GM23338 (cell line): ENCODE data around the gene RHOBTB3. TPM values are rescaled to one million over a fixed set of nuclear protein-coding genes. Genes with fewer than 3 reads are reported as not detected.

Experiments used
- ATAC-seq: fragments of 200-7000 bp; cut with Tn5 transposase; 3 replicates; pipeline ENCODE4 v1.9.1; 2020
- DNase-seq: peaks from one replicate; pipeline ENCODE4 v3.0.0-alpha.2; 2015; ENCODE audit warnings: low spot score
- H2AFZ ChIP-seq: fragments of 200-600 bp; sonication (generic); 2 replicates; pipeline ENCODE4 v1.8.0; 2016; ENCODE audit warnings: antibody characterized with exemption, mild to moderate bottlenecking, moderate library complexity
- H3F3A ChIP-seq: fragments of 200-600 bp; sonication (generic); replicated peaks from 2 replicates; pipeline ENCODE4 v1.8.0; 2017; ENCODE audit warnings: antibody characterized with exemption, mixed run types, low read depth
- H3K27ac ChIP-seq: fragments of 200-600 bp; sonication (generic); 2 replicates; pipeline ENCODE4 v1.6.1; 2016; ENCODE audit warnings: low read depth
- H3K27me3 ChIP-seq: fragments of 200-600 bp; sonication (generic); 2 replicates; pipeline ENCODE4 v1.8.0; 2016; ENCODE audit warnings: mild to moderate bottlenecking, mixed run types, moderate library complexity; ENCODE audit not compliant: insufficient read depth
- H3K36me3 ChIP-seq: fragments of 200-600 bp; sonication (generic); 2 replicates; pipeline ENCODE4 v1.8.0; 2016; ENCODE audit warnings: mild to moderate bottlenecking; ENCODE audit not compliant: insufficient read depth
- H3K4me1 ChIP-seq: fragments of 200-600 bp; sonication (generic); 2 replicates; pipeline ENCODE4 v1.8.0; 2016; ENCODE audit warnings: mild to moderate bottlenecking, moderate library complexity; ENCODE audit not compliant: insufficient read depth
- H3K4me2 ChIP-seq: fragments of 200-600 bp; sonication (generic); 2 replicates; pipeline ENCODE4 v1.7.1; 2017; ENCODE audit warnings: mixed run types
- H3K4me3 ChIP-seq: fragments of 200-600 bp; sonication (generic); 2 replicates; pipeline ENCODE4 v1.6.1; 2016; ENCODE audit warnings: mixed run types
- H3K79me2 ChIP-seq: fragments of 200-600 bp; sonication (generic); replicated peaks from 2 replicates; pipeline ENCODE4 v1.8.0; 2017; ENCODE audit warnings: mild to moderate bottlenecking; ENCODE audit not compliant: insufficient read depth
- H3K9me2 ChIP-seq: fragments of 200-600 bp; sonication (generic); 2 replicates; pipeline ENCODE4 v1.8.0; 2017; ENCODE audit not compliant: insufficient read depth
- H4K20me1 ChIP-seq: fragments of 200-600 bp; sonication (generic); replicated peaks from 2 replicates; pipeline ENCODE4 v1.8.0; 2017; ENCODE audit warnings: mild to moderate bottlenecking; ENCODE audit not compliant: insufficient read depth
- H3K27ac Mint-ChIP-seq: 2 replicates; pipeline ENCODE4 v1.8.0; 2020; ENCODE audit warnings: inconsistent platforms, mild to moderate bottlenecking, moderate library complexity, mixed read lengths
- H3K27me3 Mint-ChIP-seq: 3 replicates; pipeline ENCODE4 v1.8.0; 2022; ENCODE audit warnings: low read depth, mild to moderate bottlenecking, moderate library complexity, mixed read lengths, inconsistent platforms; ENCODE audit not compliant: insufficient read depth, poor library complexity
- H3K36me3 Mint-ChIP-seq: 3 replicates; pipeline ENCODE4 v1.8.0; 2021; ENCODE audit warnings: low read depth, mild to moderate bottlenecking, inconsistent platforms, moderate library complexity, mixed read lengths
- H3K4me1 Mint-ChIP-seq: 3 replicates; pipeline ENCODE4 v1.8.0; 2020; ENCODE audit warnings: mild to moderate bottlenecking, inconsistent platforms, mixed read lengths
- H3K4me3 Mint-ChIP-seq: 3 replicates; pipeline ENCODE4 v1.8.0; 2021; ENCODE audit warnings: moderate library complexity, mild to moderate bottlenecking, inconsistent platforms, mixed read lengths
- H3K9me3 Mint-ChIP-seq: 3 replicates; pipeline ENCODE4 v1.8.0; 2020; ENCODE audit warnings: moderate library complexity, mild to moderate bottlenecking, inconsistent platforms, mixed read lengths
- CTCF ChIP-seq, 2 experiments: fragments of 200-600 bp in 1 of 2; sonication (generic) in 1 of 2; conservative IDR thresholded peaks; 2 replicates each; pipeline versions ENCODE4 v1.5.1 to v1.6.1; 2016 to 2017; ENCODE audit warnings: antibody characterized with exemption in 2 of 2, low read depth in 2 of 2, mild to moderate bottlenecking in 2 of 2, moderate library complexity in 1 of 2
- ETS1 ChIP-seq: IDR thresholded peaks from 2 replicates; pipeline ENCODE4 v1.6.1; 2016; ENCODE audit warnings: antibody characterized with exemption
- EZH2 ChIP-seq: fragments of 200-600 bp; sonication (generic); IDR thresholded peaks from one replicate; pipeline ENCODE4 v1.8.0; 2017; ENCODE audit warnings: antibody characterized with exemption, mild to moderate bottlenecking, low read depth; ENCODE audit not compliant: unreplicated experiment
- EZH2phosphoT487 ChIP-seq: fragments of 200-600 bp; sonication (generic); IDR thresholded peaks from one replicate; pipeline ENCODE4 v1.8.1; 2018; ENCODE audit warnings: antibody characterized with exemption; ENCODE audit not compliant: unreplicated experiment
- JUNB ChIP-seq: IDR thresholded peaks from one replicate; pipeline ENCODE4 v1.6.1; 2016; ENCODE audit warnings: antibody characterized with exemption; ENCODE audit not compliant: unreplicated experiment
- REST ChIP-seq: IDR thresholded peaks from one replicate; pipeline ENCODE4 v1.6.1; 2018; ENCODE audit warnings: antibody characterized with exemption; ENCODE audit not compliant: unreplicated experiment
- STAT1 ChIP-seq: IDR thresholded peaks from one replicate; pipeline ENCODE4 v1.6.1; 2016; ENCODE audit warnings: antibody characterized with exemption; ENCODE audit not compliant: unreplicated experiment
- ZNF114 ChIP-seq: fragments of 250-450 bp; sonication (Bioruptor Pico); IDR thresholded peaks from 2 replicates; pipeline ENCODE4 v1.5.0; 2020; ENCODE audit warnings: mild to moderate bottlenecking, moderate library complexity
- ZNF331 ChIP-seq: fragments of 250-450 bp; sonication (Bioruptor Pico); IDR thresholded peaks from 2 replicates; pipeline ENCODE4 v1.5.0; 2020; ENCODE audit warnings: low read depth, mild to moderate bottlenecking, moderate library complexity
- ZNF462 ChIP-seq: fragments of 250-450 bp; sonication (Bioruptor Pico); IDR thresholded peaks from 2 replicates; pipeline ENCODE4 v1.5.0; 2020; ENCODE audit warnings: mild to moderate bottlenecking, moderate library complexity
- polyA plus RNA-seq: library from polyadenylated mRNA; unstranded; fragments of >200 nt; fragmentation: Nextera tagmentation; extraction: Ambion mirVana; gene quantifications from 2 replicates; pipeline ENCODE4 v1.2.1, GENCODE V29; 2016
- total RNA-seq: library from RNA; depleted of rRNA; stranded (reverse); fragments of >200 nt; shearing (Covaris generic); gene quantifications from 2 replicates; pipeline ENCODE4 v1.2.3, GENCODE V29; 2014

Gene RHOBTB3
- total and polyA plus RNA-seq, 2 experiments from 2014 or later: 10.0 to 13.4 TPM

- TF ChIP-seq ETS1 (no peak), REST (no peak), ZNF331 (no peak), JUNB (no peak), EZH2phosphoT487 (no peak), CTCF (conservative IDR thresholded peaks at IDR 0.05; ENCODE audit: low read depth in 2 of 2) (no peak), STAT1 (no peak), ZNF462 (no peak), ZNF114 (CRISPR knock-in tag) (no peak), EZH2 (no peak)
- peaks cover 36% of the 10 kb centered on the region for H3K4me1 ChIP-seq
- DNase-seq (no peak), ATAC-seq (no peak)
- H3K27ac ChIP-seq: no peak overlapping the region
- H3K79me2 ChIP-seq: no peaks in the 10 kb centered on the region
- H3K27me3 Mint-ChIP-seq: peaks cover 15% of the 10 kb centered on the region
- no peak overlapping the region for H2AFZ ChIP-seq
- no peaks in the 10 kb centered on the region for H3K9me2 ChIP-seq
- H3K4me3 ChIP-seq: no peak overlapping the region
- peaks cover 42% of the 10 kb centered on the region for H3K27me3 ChIP-seq
- H3K9me3 Mint-ChIP-seq: no peaks in the 10 kb centered on the region
- no peaks in the 10 kb centered on the region for H3F3A ChIP-seq
- no peaks in the 10 kb centered on the region for H4K20me1 ChIP-seq
- peaks cover 63% of the 10 kb centered on the region for H3K4me1 Mint-ChIP-seq
- H3K27ac Mint-ChIP-seq: no peak overlapping the region
- no peaks in the 10 kb centered on the region for H3K36me3 ChIP-seq
- no peaks in the 10 kb centered on the region for H3K36me3 Mint-ChIP-seq
- no peak overlapping the region for H3K4me3 Mint-ChIP-seq
- 0 out of 2 replicates have a peak overlapping the region, but pooled peaks have one; percentile 24 for H3K4me2 ChIP-seq
These were observed 4.0 kb upstream of the RHOBTB3 start for GRCh38 chr5:95726811-95727763.
